ENCODE data around the gene ANKRD9. TPM values are rescaled to one million over a fixed set of nuclear protein-coding genes. Genes with fewer than 3 reads are reported as not detected.

Gene ANKRD9
- total and polyA plus RNA-seq, 10 of the 15 experiments (the other 5 are each of a cell fraction or from before 2014, with no cell fraction given), result 0.03 to 3.6 (median 0.49) TPM

- RAD21 ChIA-PET (ENCODE audit: unreplicated experiment), result no interaction called here
- no peak for FAIRE-seq
- H3K4me2 ChIP-seq (ENCODE audit: control insufficient read depth, insufficient read depth), result no peak overlapping the region
- H3K36me3 ChIP-seq (ENCODE audit: control insufficient read depth in 2 of 2, insufficient read depth in 2 of 2, low read length in 1 of 2), result no peaks in the 10 kb centered on the region
- no peak overlapping the region for H2AFZ ChIP-seq (ENCODE audit: control insufficient read depth, low read depth, low read length)
- H3K79me2 ChIP-seq (ENCODE audit: control insufficient read depth, insufficient read depth, low read length), result no peaks in the 10 kb centered on the region
- SMC1A ChIA-PET (ENCODE audit: uncharacterized antibody, unreplicated experiment), result no interaction called here
- H3K9ac ChIP-seq (ENCODE audit: control insufficient read depth, insufficient read depth, low read length), result no peak overlapping the region
- CTCF ChIA-PET, result no interaction called here
- POLR2A ChIA-PET, result no interaction called here
- H3K4me3 ChIP-seq, result no peak overlapping the region
- no peaks in the 10 kb centered on the region; the same call in 1 of the 2 replicates for H4K20me1 ChIP-seq (ENCODE audit: control insufficient read depth, insufficient read depth)
- WGBS (ENCODE audit: insufficient coverage, insufficient replicate concordance, low lambda C conversion rate, missing lambda C conversion rate), result 65% methylated on average over 29 of the region's 29 CpGs
- no peaks in the 10 kb centered on the region; the same call in 2 of the 3 replicates for H3K9me3 ChIP-seq (replicated peaks; ENCODE audit: control insufficient read depth, insufficient read depth, low read length)
- in situ Hi-C loops (cut with MboI) (no loop called here), intact Hi-C loops (cut with micrococcal nuclease; ENCODE audit: unreplicated experiment) (no loop called here)
- BruUV-seq (replicated peaks), result no TSS peak
- H3K4me1 ChIP-seq (ENCODE audit: control insufficient read depth, insufficient read depth, low read length), result no peaks in the 10 kb centered on the region
- no peak for ATAC-seq
- peaks cover 8 to 15% of the 10 kb centered on the region in 2 experiments for H3K27me3 ChIP-seq (replicated peaks in 1 of 2; ENCODE audit: control insufficient read depth in 2 of 2, insufficient read depth in 2 of 2, low read length in 1 of 2)
- no peak for DNase-seq (ENCODE audit: low read depth, low spot score)
- H3K27ac ChIP-seq (ENCODE audit: control insufficient read depth, insufficient read depth), result no peak overlapping the region
- TF ChIP-seq SMARCA5 (IDR thresholded peaks at IDR 0.05) (no peak), ZNF217 (IDR thresholded peaks at IDR 0.05) (no peak), ZBTB11 (CRISPR knock-in tag; IDR thresholded peaks at IDR 0.05) (no peak), MYB (IDR thresholded peaks at IDR 0.05; ENCODE audit: borderline replicate concordance, low read depth, low read length) (no peak), SREBF1 (IDR thresholded peaks at IDR 0.05; ENCODE audit: low read length) (no peak), POLR2A (IDR thresholded peaks at IDR 0.05; ENCODE audit: low read depth, low read length) (no peak), RELB (IDR thresholded peaks at IDR 0.05; ENCODE audit: low read depth) (no peak), GATAD2B (conservative IDR thresholded peaks at IDR 0.05; ENCODE audit: low read depth) (no peak), CREM (IDR thresholded peaks at IDR 0.05; ENCODE audit: low read depth) (no peak), CEBPB (IDR thresholded peaks at IDR 0.05; ENCODE audit: borderline replicate concordance in 1 of 2, low read depth in 2 of 2, low read length in 2 of 2) (no peak), RFX5 (IDR thresholded peaks at IDR 0.05; ENCODE audit: low read depth, low read length) (no peak)
Measured at GRCh38 chr14:102540315-102541028, 30.9 kb upstream of the ANKRD9 start.

Data from GM12878 (cell line).